ENCODE data around the gene CFAP45. TPM values are rescaled to one million over a fixed set of nuclear protein-coding genes. Genes with fewer than 3 reads are reported as not detected.

The CFAP45 gene
- total and polyA plus RNA-seq, 9 of the 15 experiments (the other 6 are each of a cell fraction or from before 2014, with no cell fraction given) = 0.65 to 2.4 (median 1.5) TPM

GRCh38 chr1:159927211-159927848 is 27.4 kb upstream of the CFAP45 start:
- Histone ChIP-seq H3K9me3 (replicated peaks; ENCODE audit: control insufficient read depth, insufficient read depth, low read depth, low read length) (no peaks in the 10 kb centered on the region), H2AFZ (ENCODE audit: low read depth, low read length) (no peak overlapping the region), H3K27ac (ENCODE audit: extremely low read depth, low read depth, low read length) (no peak overlapping the region), H3K4me1 (replicated peaks in 1 of 2; ENCODE audit: control insufficient read depth in 2 of 2, insufficient read depth in 2 of 2, low read length in 2 of 2) (peaks cover 12 to 74% of the 10 kb centered on the region in 2 experiments; a peak in 4 of 5 replicates), H3K4me2 (ENCODE audit: insufficient read depth, low read length) (no peak overlapping the region), H3K4me3 (no peak overlapping the region), H3K27me3 (ENCODE audit: control insufficient read depth in 2 of 2, insufficient read depth in 2 of 2, low read length in 2 of 2) (peaks cover 0 to 18% of the 10 kb centered on the region in 2 experiments; a peak in 2 of 5 replicates), H3K36me3 (ENCODE audit: control insufficient read depth, insufficient read depth, low read length) (peaks cover 11% of the 10 kb centered on the region; the same call in 1 of the 3 replicates), H3K9ac (ENCODE audit: insufficient read depth in 1 of 2, low read depth in 2 of 2, low read length in 2 of 2) (peak overlapping the region in 1 of 2 experiments; percentile 57; a peak in 2 of 4 replicates), H3K9me1 (ENCODE audit: control insufficient read depth, insufficient read depth, low read length) (no peaks in the 10 kb centered on the region), H3K79me2 (ENCODE audit: control insufficient read depth, insufficient read depth, low read length) (peaks cover 32% of the 10 kb centered on the region), H4K20me1 (replicated peaks; ENCODE audit: control insufficient read depth, insufficient read depth, low read length) (peaks cover 15% of the 10 kb centered on the region; the same call in 1 of the 2 replicates)
- no TSS peak for BruUV-seq (replicated peaks)
- intact Hi-C loops (cut with micrococcal nuclease) (loop anchor here (10.0 kb wide), 2 partner anchors 93 to 337 kb away; partner anchors contain the start of gene DCAF8), in situ Hi-C loops (cut with MboI) (no loop called here)
- no peak for TF ChIP-seq PHB (CRISPR knock-in tag; IDR thresholded peaks at IDR 0.05)
- FAIRE-seq = no peak
- POLR2A ChIA-PET = no interaction called here
- ATAC-seq = no peak
- 73% methylated on average over 10 of the region's 16 CpGs for WGBS (ENCODE audit: insufficient coverage, low coverage, missing lambda C conversion rate)
- CTCF ChIA-PET (ENCODE audit: low intra/inter-chr PET ratio) = no interaction called here
- DNase-seq (ENCODE audit: extremely low read depth in 1 of 4, low spot score in 3 of 4) = no peak

- WGBS (ENCODE audit: insufficient coverage, low coverage, missing lambda C conversion rate) = 0% methylated on average over 6 of the region's 7 CpGs
- H3K79me2 ChIP-seq (ENCODE audit: control insufficient read depth, insufficient read depth, low read length) = peaks cover 49% of the 10 kb centered on the region
- CTCF ChIA-PET (ENCODE audit: low intra/inter-chr PET ratio) = interaction anchor here (0.6 kb wide), 1 partner anchor 81 kb away, joined by 3 read pairs; no protein-coding TSS in a partner anchor
- TF ChIP-seq ZNF639 (CRISPR knock-in tag; conservative IDR thresholded peaks at IDR 0.05 in 1 of 2, IDR thresholded peaks at IDR 0.05 in 1 of 2) (no peak), COPS2 (conservative IDR thresholded peaks at IDR 0.05) (no peak), CHD1 (IDR thresholded peaks at IDR 0.05; ENCODE audit: low read length) (no peak), ZNF197 (CRISPR knock-in tag; IDR thresholded peaks at IDR 0.05; ENCODE audit: low read depth) (no peak), BACH1 (tag; IDR thresholded peaks at IDR 0.05) (no peak), MXD1 (CRISPR knock-in tag; IDR thresholded peaks at IDR 0.05; ENCODE audit: borderline replicate concordance, poor library complexity, severe bottlenecking) (no peak), USF1 (CRISPR knock-in tag; IDR thresholded peaks at IDR 0.05) (peak; percentile 83), USF2 (CRISPR knock-in tag; IDR thresholded peaks at IDR 0.05) (peak; percentile 76), EP400 (IDR thresholded peaks at IDR 0.05) (no peak)
Measured at GRCh38 chr1:159925719-159926078, 25.7 kb upstream of the CFAP45 start.

More at GRCh38 chr1:159925719-159926078, 25.7 kb upstream of the CFAP45 start:
- Histone ChIP-seq H4K20me1 (replicated peaks; ENCODE audit: control insufficient read depth, insufficient read depth, low read length) (peaks cover 32% of the 10 kb centered on the region; the same call in 1 of the 2 replicates), H3K9me1 (ENCODE audit: control insufficient read depth, insufficient read depth, low read length) (peaks cover 10% of the 10 kb centered on the region), H2AFZ (ENCODE audit: low read depth, low read length) (peak overlapping the region; percentile 81), H3K27me3 (ENCODE audit: control insufficient read depth in 2 of 2, insufficient read depth in 2 of 2, low read length in 2 of 2) (peaks cover 0 to 4% of the 10 kb centered on the region in 2 experiments; a peak in 2 of 5 replicates), H3K4me3 (peak overlapping the region; percentile 72), H3K9me3 (replicated peaks; ENCODE audit: control insufficient read depth, insufficient read depth, low read depth, low read length) (no peaks in the 10 kb centered on the region), H3K4me1 (replicated peaks in 1 of 2; ENCODE audit: control insufficient read depth in 2 of 2, insufficient read depth in 2 of 2, low read length in 2 of 2) (peaks cover 26 to 76% of the 10 kb centered on the region in 2 experiments), H3K9ac (ENCODE audit: insufficient read depth in 1 of 2, low read depth in 2 of 2, low read length in 2 of 2) (peak overlapping the region; percentile 93 to 99), H3K27ac (ENCODE audit: extremely low read depth, low read depth, low read length) (peak overlapping the region; percentile 100), H3K4me2 (ENCODE audit: insufficient read depth, low read length) (peak overlapping the region; percentile 94), H3K36me3 (ENCODE audit: control insufficient read depth, insufficient read depth, low read length) (peaks cover 26% of the 10 kb centered on the region)
- in situ Hi-C loops (cut with MboI) (no loop called here), intact Hi-C loops (cut with micrococcal nuclease) (loop anchor here (10.0 kb wide), 2 partner anchors 91 to 339 kb away; partner anchors contain the start of gene DCAF8)
- ATAC-seq (no peak), FAIRE-seq (no peak), DNase-seq (ENCODE audit: extremely low read depth in 1 of 4, low spot score in 3 of 4) (peak; percentile 47 to 62 (median 50))
- POLR2A ChIA-PET = interaction anchor here (0.7 to 4.2 kb wide), 8 partner anchors 10 to 337 kb away, joined by 3 to 35 read pairs (median 4); partner anchors contain the start of gene DCAF8
- BruUV-seq (replicated peaks) = TSS peak; percentile 82

Data from K562 (cell line).